Endodermal cell (in vitro differentiated cells): ENCODE data around the gene C16orf87. TPM values are rescaled to one million over a fixed set of nuclear protein-coding genes. Genes with fewer than 3 reads are reported as not detected.

Experiments
- DNase-seq: peaks from one replicate; pipeline ENCODE4 v3.0.0-alpha.2; 2017
- H3K27ac ChIP-seq: 2 replicates; pipeline ENCODE4 v1.5.1; 2013; ENCODE audit warnings: mild to moderate bottlenecking, low read depth, low read length, moderate library complexity
- H3K27me3 ChIP-seq: 2 replicates; pipeline ENCODE4 v1.6.1; 2013; ENCODE audit warnings: mild to moderate bottlenecking, low read length, moderate library complexity; ENCODE audit not compliant: insufficient read depth, control insufficient read depth, poor library complexity, severe bottlenecking
- H3K36me3 ChIP-seq: 2 replicates; pipeline ENCODE4 v1.7.0; 2013; ENCODE audit warnings: mild to moderate bottlenecking, low read length, moderate library complexity; ENCODE audit not compliant: control insufficient read depth, insufficient read depth
- H3K4me1 ChIP-seq: one replicate; pipeline ENCODE4 v1.7.0; 2013; ENCODE audit warnings: low read length; ENCODE audit not compliant: control insufficient read depth, insufficient read depth
- H3K4me3 ChIP-seq: 2 replicates; pipeline ENCODE4 v1.5.1; 2013; ENCODE audit warnings: mild to moderate bottlenecking, low read length, moderate library complexity
- H3K9ac ChIP-seq: 2 replicates; pipeline ENCODE4 v1.6.1; 2013; ENCODE audit warnings: mild to moderate bottlenecking, low read length, moderate library complexity; ENCODE audit not compliant: poor library complexity, severe bottlenecking; ENCODE audit errors: extremely low read depth
- H3K9me3 ChIP-seq: 2 replicates; pipeline ENCODE4 v1.6.1; 2013; ENCODE audit warnings: mild to moderate bottlenecking, low read length, moderate library complexity; ENCODE audit not compliant: control insufficient read depth
- H3K27ac Mint-ChIP-seq: 2 replicates; pipeline ENCODE4 v1.8.0; 2020; ENCODE audit warnings: mixed read lengths
- H3K27me3 Mint-ChIP-seq: 2 replicates; pipeline ENCODE4 v1.8.0; 2021; ENCODE audit warnings: mild to moderate bottlenecking, mixed read lengths; ENCODE audit not compliant: insufficient read depth
- H3K36me3 Mint-ChIP-seq: 2 replicates; pipeline ENCODE4 v1.8.0; 2020; ENCODE audit warnings: low read depth, mixed read lengths
- H3K4me1 Mint-ChIP-seq: 2 replicates; pipeline ENCODE4 v1.8.0; 2020; ENCODE audit warnings: mixed read lengths
- H3K4me3 Mint-ChIP-seq: 2 replicates; pipeline ENCODE4 v1.8.0; 2020; ENCODE audit warnings: mild to moderate bottlenecking, moderate library complexity, mixed read lengths
- H3K9me3 Mint-ChIP-seq: 2 replicates; pipeline ENCODE4 v1.8.0; 2020; ENCODE audit warnings: mild to moderate bottlenecking, mixed read lengths
- WGBS, 2 experiments: methylation state at CpG; one replicate each; pipeline versions ENCODE4 v1.1.5 to v1.1.7; 2013; ENCODE audit warnings: missing lambda C conversion rate in 2 of 2, mixed read lengths in 1 of 2; ENCODE audit not compliant: insufficient coverage in 1 of 2, insufficient read length in 1 of 2; 5-methylcytosine and 5-hydroxymethylcytosine counted together
- total RNA-seq, 2 donors: library from RNA; stranded (reverse); fragmentation: NEBNext Ultra II Directional in 1 of 2; extraction: Animal tissue kit (Norgen Biotek cat#: 25700) in 1 of 2; gene quantifications; 2 replicates in 1 of 2; 3 replicates in 1 of 2; pipeline ENCODE4 v1.2.1, GENCODE V29; 2021
- TF ChIP-seq, protein P1 (sequence below): fragments of 200-600 bp; sonication (generic); conservative IDR thresholded peaks from 2 replicates; pipeline ENCODE4 v1.5.0; 2021; ENCODE audit warnings: antibody characterized with exemption, mild to moderate bottlenecking

C16orf87 gene
- total RNA-seq, 2 donors from 2014 or later = 20.6 to 22.7 TPM

DNA sequence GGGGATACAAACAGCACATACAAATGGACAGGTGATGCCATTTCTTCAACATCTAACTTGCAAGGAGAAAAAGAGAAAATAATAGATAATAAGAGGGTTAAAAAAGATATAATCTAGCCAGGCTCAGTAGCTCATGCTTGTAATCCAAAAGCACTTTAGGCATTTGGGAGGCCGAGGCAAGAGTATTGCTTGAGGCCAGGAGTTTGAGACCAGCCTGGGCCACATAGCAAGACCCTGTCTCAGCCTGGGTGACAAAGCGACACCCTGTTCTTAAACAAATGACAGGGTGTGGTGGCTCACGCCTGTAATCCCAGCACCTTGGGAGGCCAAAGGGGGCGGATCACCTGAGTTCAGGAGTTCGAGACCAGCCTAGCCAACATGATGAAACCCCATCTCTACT is 19.3 kb downstream of the C16orf87 start:
- H3K4me3 ChIP-seq = no peak overlapping the region
- no peak overlapping the region for H3K4me3 Mint-ChIP-seq
- no peak overlapping the region for H3K27ac ChIP-seq
- H3K27ac Mint-ChIP-seq = no peak overlapping the region
- peaks cover 6% of the 10 kb centered on the region for H3K4me1 ChIP-seq
- DNase-seq = no peak
- peaks cover 23% of the 10 kb centered on the region for H3K36me3 Mint-ChIP-seq
- TF ChIP-seq, protein P1, sequence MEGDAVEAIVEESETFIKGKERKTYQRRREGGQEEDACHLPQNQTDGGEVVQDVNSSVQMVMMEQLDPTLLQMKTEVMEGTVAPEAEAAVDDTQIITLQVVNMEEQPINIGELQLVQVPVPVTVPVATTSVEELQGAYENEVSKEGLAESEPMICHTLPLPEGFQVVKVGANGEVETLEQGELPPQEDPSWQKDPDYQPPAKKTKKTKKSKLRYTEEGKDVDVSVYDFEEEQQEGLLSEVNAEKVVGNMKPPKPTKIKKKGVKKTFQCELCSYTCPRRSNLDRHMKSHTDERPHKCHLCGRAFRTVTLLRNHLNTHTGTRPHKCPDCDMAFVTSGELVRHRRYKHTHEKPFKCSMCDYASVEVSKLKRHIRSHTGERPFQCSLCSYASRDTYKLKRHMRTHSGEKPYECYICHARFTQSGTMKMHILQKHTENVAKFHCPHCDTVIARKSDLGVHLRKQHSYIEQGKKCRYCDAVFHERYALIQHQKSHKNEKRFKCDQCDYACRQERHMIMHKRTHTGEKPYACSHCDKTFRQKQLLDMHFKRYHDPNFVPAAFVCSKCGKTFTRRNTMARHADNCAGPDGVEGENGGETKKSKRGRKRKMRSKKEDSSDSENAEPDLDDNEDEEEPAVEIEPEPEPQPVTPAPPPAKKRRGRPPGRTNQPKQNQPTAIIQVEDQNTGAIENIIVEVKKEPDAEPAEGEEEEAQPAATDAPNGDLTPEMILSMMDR = no peak
- H3K9me3 Mint-ChIP-seq = peaks cover 6% of the 10 kb centered on the region
- H3K9ac ChIP-seq = no peak overlapping the region
- peaks cover 22% of the 10 kb centered on the region for H3K36me3 ChIP-seq
- H3K27me3 Mint-ChIP-seq = no peaks in the 10 kb centered on the region
- H3K9me3 ChIP-seq = peaks cover 21% of the 10 kb centered on the region
- peaks cover 4% of the 10 kb centered on the region for H3K4me1 Mint-ChIP-seq
- no peaks in the 10 kb centered on the region for H3K27me3 ChIP-seq
- 95 to 99% methylated on average over 3 to 5 of the region's 5 CpGs for WGBS, 2 experiments

DNA sequence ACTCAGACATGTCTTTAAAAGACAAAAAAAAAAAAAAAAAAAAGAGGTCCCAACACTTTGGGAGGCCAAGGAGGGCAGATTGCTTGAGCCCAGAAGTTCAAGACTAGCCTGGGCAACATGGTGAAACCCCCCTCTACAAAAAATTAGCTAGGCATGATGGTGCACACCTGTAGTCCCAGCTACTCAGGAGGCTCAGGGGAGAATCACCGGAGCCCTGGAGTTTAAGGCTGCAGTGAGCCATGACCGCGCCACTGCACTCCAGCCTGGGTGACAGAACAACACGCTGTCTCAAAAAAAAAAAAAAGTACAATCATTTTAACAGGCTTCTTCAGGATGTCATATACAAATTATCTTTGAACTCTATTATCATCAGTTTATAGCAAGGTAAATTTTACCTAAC is 22.0 kb downstream of the C16orf87 start:
- no peak overlapping the region for H3K27ac ChIP-seq
- Mint-ChIP-seq H3K4me3 (no peak overlapping the region), H3K36me3 (peaks cover 15% of the 10 kb centered on the region), H3K4me1 (peaks cover 13% of the 10 kb centered on the region), H3K27me3 (no peaks in the 10 kb centered on the region), H3K27ac (no peak overlapping the region), H3K9me3 (no peaks in the 10 kb centered on the region)
- 94 to 100% methylated on average over 3 to 4 of the region's 4 CpGs for WGBS, 2 experiments
- H3K9me3 ChIP-seq = peaks cover 4% of the 10 kb centered on the region
- DNase-seq = no peak
- H3K4me1 ChIP-seq = peaks cover 6% of the 10 kb centered on the region
- H3K36me3 ChIP-seq = peaks cover 16% of the 10 kb centered on the region
- TF ChIP-seq, protein P1 = no peak
- H3K27me3 ChIP-seq = no peaks in the 10 kb centered on the region
- H3K9ac ChIP-seq = no peak overlapping the region
- no peak overlapping the region for H3K4me3 ChIP-seq

DNA sequence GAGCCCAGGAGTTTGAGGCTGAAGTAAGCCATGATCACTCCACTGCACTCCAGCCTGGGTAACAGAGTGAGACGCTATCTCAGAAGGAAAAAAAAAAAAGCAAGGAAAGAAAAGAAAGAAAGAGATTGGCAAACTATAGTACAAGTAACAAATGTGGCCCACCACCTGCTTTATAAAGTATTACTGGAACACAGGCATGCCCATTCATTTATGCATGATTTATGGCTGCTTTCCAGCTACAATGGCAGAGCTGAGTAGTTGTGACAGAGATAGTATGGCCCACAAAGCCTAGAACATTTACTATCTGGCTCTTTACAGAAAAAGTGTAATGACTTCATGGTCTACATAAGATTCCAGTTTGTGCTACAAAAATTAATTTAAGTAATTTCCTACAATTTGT is 23.6 kb downstream of the C16orf87 start:
- Histone ChIP-seq H3K9ac (no peak overlapping the region), H3K27me3 (no peaks in the 10 kb centered on the region), H3K4me1 (peaks cover 6% of the 10 kb centered on the region), H3K9me3 (no peaks in the 10 kb centered on the region), H3K36me3 (peaks cover 30% of the 10 kb centered on the region), H3K4me3 (no peak overlapping the region), H3K27ac (no peak overlapping the region)
- no peak overlapping the region for H3K4me3 Mint-ChIP-seq
- H3K9me3 Mint-ChIP-seq = no peaks in the 10 kb centered on the region
- 100% methylated on average over 1 of the region's 1 CpG; no CpG with 5 or more reads in 1 of the 2 experiments for WGBS, 2 experiments
- no peaks in the 10 kb centered on the region for H3K27me3 Mint-ChIP-seq
- DNase-seq = no peak
- H3K27ac Mint-ChIP-seq = no peak overlapping the region
- TF ChIP-seq, protein P1 = no peak
- H3K4me1 Mint-ChIP-seq = peaks cover 13% of the 10 kb centered on the region
- peaks cover 19% of the 10 kb centered on the region for H3K36me3 Mint-ChIP-seq
